ENCODE data around the gene PPFIA3. TPM values are rescaled to one million over a fixed set of nuclear protein-coding genes. Genes with fewer than 3 reads are reported as not detected.

The PPFIA3 gene
- polyA plus RNA-seq, 1 experiment, result 0.63 TPM

GRCh38 chr19:49101160-49101559 lies 18.2 kb upstream of the PPFIA3 start:
- POLR2A ChIA-PET, result no interaction called here
- CTCF ChIA-PET, result interaction anchor here (1.3 to 2.4 kb wide), 2 partner anchors 43 to 98 kb away, joined by 3 to 7 read pairs; no protein-coding TSS in a partner anchor
- no peak overlapping the region for H3K27ac ChIP-seq (ENCODE audit: low read depth, low read length)
- no peak for TF ChIP-seq CTCF (IDR thresholded peaks at IDR 0.05; ENCODE audit: low read depth, low read length)
- no peaks in the 10 kb centered on the region for H3K27me3 ChIP-seq (ENCODE audit: control insufficient read depth, insufficient read depth, low read length)
- no peaks in the 10 kb centered on the region for H3K9me3 ChIP-seq (ENCODE audit: control insufficient read depth, insufficient read depth, low read length)
- no peak overlapping the region for H3K4me3 ChIP-seq (ENCODE audit: low read depth, low read length)
- DNase-seq (ENCODE audit: low read depth, low spot score), result no peak

- CTCF ChIA-PET, result interaction anchor here (2.4 kb wide), 1 partner anchor 97 kb away, joined by 7 read pairs; no protein-coding TSS in a partner anchor
- POLR2A ChIA-PET, result interaction anchor here (1.3 kb wide), 1 partner anchor 12 kb away, joined by 4 read pairs; the partner anchor contains the start of gene LIN7B
- DNase-seq (ENCODE audit: low read depth, low spot score), result no peak
These were observed 17.0 kb upstream of the PPFIA3 start for GRCh38 chr19:49102303-49102702.

GRCh38 chr19:49103331-49104085 lies 15.8 kb upstream of the PPFIA3 start:
- ChIA-PET CTCF (interaction anchor here (2.4 kb wide), 1 partner anchor 95 kb away, joined by 7 read pairs; no protein-coding TSS in a partner anchor), POLR2A (interaction anchor here (0.7 to 1.3 kb wide), 2 partner anchors 8 to 11 kb away, joined by 3 to 4 read pairs; partner anchors contain the start of gene LIN7B)
- Histone ChIP-seq H3K9me3 (ENCODE audit: control insufficient read depth, insufficient read depth, low read length) (no peaks in the 10 kb centered on the region), H3K27ac (ENCODE audit: low read depth, low read length) (no peak overlapping the region), H3K27me3 (ENCODE audit: control insufficient read depth, insufficient read depth, low read length) (no peaks in the 10 kb centered on the region), H3K4me3 (ENCODE audit: low read depth, low read length) (no peak overlapping the region)
- TF ChIP-seq CTCF (IDR thresholded peaks at IDR 0.05; ENCODE audit: low read depth, low read length), result no peak
- no peak for DNase-seq (ENCODE audit: low read depth, low spot score)

More at GRCh38 chr19:49102303-49102702, 17.0 kb upstream of the PPFIA3 start:
- Histone ChIP-seq H3K27ac (ENCODE audit: low read depth, low read length) (no peak overlapping the region), H3K9me3 (ENCODE audit: control insufficient read depth, insufficient read depth, low read length) (no peaks in the 10 kb centered on the region), H3K4me3 (ENCODE audit: low read depth, low read length) (no peak overlapping the region), H3K27me3 (ENCODE audit: control insufficient read depth, insufficient read depth, low read length) (no peaks in the 10 kb centered on the region)
- TF ChIP-seq CTCF (IDR thresholded peaks at IDR 0.05; ENCODE audit: low read depth, low read length), result no peak

GRCh38 chr19:49104229-49104864 lies 15.0 kb upstream of the PPFIA3 start:
- H3K27ac ChIP-seq (ENCODE audit: low read depth, low read length), result no peak overlapping the region
- no peaks in the 10 kb centered on the region for H3K9me3 ChIP-seq (ENCODE audit: control insufficient read depth, insufficient read depth, low read length)
- H3K4me3 ChIP-seq (ENCODE audit: low read depth, low read length), result no peak overlapping the region
- ChIA-PET CTCF (interaction anchor here (0.5 to 1.8 kb wide), 2 partner anchors 10 to 89 kb away, joined by 3 to 8 read pairs; partner anchors contain the start of gene LIN7B), POLR2A (no interaction called here)
- no peaks in the 10 kb centered on the region for H3K27me3 ChIP-seq (ENCODE audit: control insufficient read depth, insufficient read depth, low read length)
- TF ChIP-seq CTCF (IDR thresholded peaks at IDR 0.05; ENCODE audit: low read depth, low read length), result no peak
- DNase-seq (ENCODE audit: low read depth, low spot score), result no peak
